ENCODE measurements around the gene AP5S1.
"Not testable (repeated sequence)": the region's sequence is repeated elsewhere in the genome, so short reads cannot be mapped to it uniquely, and the experiment has no call there.

Gene AP5S1

GRCh38 chr20:3828798-3829197 lies 8.5 kb downstream of the AP5S1 start:
- FAIRE-seq (no peak), DNase-seq (ENCODE audit: insufficient read length) (no peak)
- TF ChIP-seq POLR2AphosphoS5 (IDR thresholded peaks at IDR 0.05; ENCODE audit: low read depth, low read length) (no peak), POLR2A (IDR thresholded peaks at IDR 0.05; ENCODE audit: low read depth, low read length) (no peak), TAF1 (IDR thresholded peaks at IDR 0.05; ENCODE audit: borderline replicate concordance, low read depth, low read length) (no peak)

- not testable (repeated sequence) for DNase-seq (ENCODE audit: insufficient read length); FAIRE-seq
These were observed 9.5 kb downstream of the AP5S1 start for GRCh38 chr20:3829891-3830290.

GRCh38 chr20:3836132-3836531 lies 15.8 kb downstream of the AP5S1 start:
- DNase-seq (ENCODE audit: insufficient read length) = no peak
- FAIRE-seq = no peak
- TF ChIP-seq POLR2A (IDR thresholded peaks at IDR 0.05; ENCODE audit: low read depth, low read length) = no peak
- TF ChIP-seq POLR2AphosphoS5 (IDR thresholded peaks at IDR 0.05; ENCODE audit: low read depth, low read length) = no peak

- DNase-seq (ENCODE audit: insufficient read length) = no peak
- FAIRE-seq = no peak
- TF ChIP-seq POLR2AphosphoS5 (IDR thresholded peaks at IDR 0.05; ENCODE audit: low read depth, low read length) (no peak), TAF1 (IDR thresholded peaks at IDR 0.05; ENCODE audit: borderline replicate concordance, low read depth, low read length) (no peak), POLR2A (IDR thresholded peaks at IDR 0.05; ENCODE audit: low read depth, low read length) (no peak)
These were observed 19.0 kb downstream of the AP5S1 start for GRCh38 chr20:3839328-3839727.

- not testable (repeated sequence) for FAIRE-seq; DNase-seq (ENCODE audit: insufficient read length)
These were observed 19.9 kb downstream of the AP5S1 start for GRCh38 chr20:3840201-3840600.

- TF ChIP-seq POLR2A (IDR thresholded peaks at IDR 0.05; ENCODE audit: low read depth, low read length) (no peak), POLR2AphosphoS5 (IDR thresholded peaks at IDR 0.05; ENCODE audit: low read depth, low read length) (no peak), TAF1 (IDR thresholded peaks at IDR 0.05; ENCODE audit: borderline replicate concordance, low read depth, low read length) (no peak)
- no peak for DNase-seq (ENCODE audit: insufficient read length)
- no peak for FAIRE-seq
These were observed 22.1 kb downstream of the AP5S1 start for GRCh38 chr20:3842348-3842930.

GRCh38 chr20:3843490-3843889 lies 23.1 kb downstream of the AP5S1 start:
- DNase-seq (ENCODE audit: insufficient read length) (no peak), FAIRE-seq (no peak)
- no peak for TF ChIP-seq TAF1 (IDR thresholded peaks at IDR 0.05; ENCODE audit: borderline replicate concordance, low read depth, low read length)
- TF ChIP-seq POLR2A (IDR thresholded peaks at IDR 0.05; ENCODE audit: low read depth, low read length) = no peak
- no peak for TF ChIP-seq POLR2AphosphoS5 (IDR thresholded peaks at IDR 0.05; ENCODE audit: low read depth, low read length)

- FAIRE-seq; DNase-seq (ENCODE audit: insufficient read length): not testable (repeated sequence)
These were observed 23.8 kb downstream of the AP5S1 start for GRCh38 chr20:3843990-3844619.

- no peak for DNase-seq (ENCODE audit: insufficient read length)
- no peak for FAIRE-seq
- TF ChIP-seq POLR2AphosphoS5 (IDR thresholded peaks at IDR 0.05; ENCODE audit: low read depth, low read length) = no peak; the same call in 1 of the 2 replicates
- TF ChIP-seq POLR2A (IDR thresholded peaks at IDR 0.05; ENCODE audit: low read depth, low read length) = no peak
- no peak for TF ChIP-seq TAF1 (IDR thresholded peaks at IDR 0.05; ENCODE audit: borderline replicate concordance, low read depth, low read length)
These were observed 26.0 kb downstream of the AP5S1 start for GRCh38 chr20:3846378-3846739.

- FAIRE-seq (peak; percentile 93), DNase-seq (ENCODE audit: insufficient read length) (peak; percentile 87)
- peak; percentile 64; the same call in 1 of the 2 replicates for TF ChIP-seq TAF1 (IDR thresholded peaks at IDR 0.05; ENCODE audit: borderline replicate concordance, low read depth, low read length)
- peak; percentile 87 for TF ChIP-seq POLR2A (IDR thresholded peaks at IDR 0.05; ENCODE audit: low read depth, low read length)
- peak; percentile 69; the same call in 1 of the 2 replicates for TF ChIP-seq POLR2AphosphoS5 (IDR thresholded peaks at IDR 0.05; ENCODE audit: low read depth, low read length)
These were observed 26.5 kb downstream of the AP5S1 start, which contains the start of gene MAVS for GRCh38 chr20:3846740-3847428. MAVS (plus strand) TSS chr20:3846834; CDS start chr20:3854625, 7,791 bp downstream.

- no peak for FAIRE-seq
- TF ChIP-seq POLR2A (IDR thresholded peaks at IDR 0.05; ENCODE audit: low read depth, low read length) = no peak
These were observed 27.1 kb downstream of the AP5S1 start for GRCh38 chr20:3847429-3847940.

GRCh38 chr20:3848565-3848964 lies 28.2 kb downstream of the AP5S1 start:
- FAIRE-seq (no peak), DNase-seq (ENCODE audit: insufficient read length) (no peak)
- no peak for TF ChIP-seq POLR2AphosphoS5 (IDR thresholded peaks at IDR 0.05; ENCODE audit: low read depth, low read length)
- TF ChIP-seq TAF1 (IDR thresholded peaks at IDR 0.05; ENCODE audit: borderline replicate concordance, low read depth, low read length) = no peak
- TF ChIP-seq POLR2A (IDR thresholded peaks at IDR 0.05; ENCODE audit: low read depth, low read length) = no peak

More at GRCh38 chr20:3847429-3847940, 27.1 kb downstream of the AP5S1 start:
- no peak for DNase-seq (ENCODE audit: insufficient read length)
